HG03565 (cell line): ENCODE measurements around the gene CENPB.

Experiments used
- ATAC-seq: cut with Tn5 transposase; IDR thresholded peaks from one replicate; pipeline ENCODE4 v1.9.1; 2021; ENCODE audit warnings: mild to moderate bottlenecking, moderate library complexity; ENCODE audit not compliant: unreplicated experiment

CENPB gene

DNA sequence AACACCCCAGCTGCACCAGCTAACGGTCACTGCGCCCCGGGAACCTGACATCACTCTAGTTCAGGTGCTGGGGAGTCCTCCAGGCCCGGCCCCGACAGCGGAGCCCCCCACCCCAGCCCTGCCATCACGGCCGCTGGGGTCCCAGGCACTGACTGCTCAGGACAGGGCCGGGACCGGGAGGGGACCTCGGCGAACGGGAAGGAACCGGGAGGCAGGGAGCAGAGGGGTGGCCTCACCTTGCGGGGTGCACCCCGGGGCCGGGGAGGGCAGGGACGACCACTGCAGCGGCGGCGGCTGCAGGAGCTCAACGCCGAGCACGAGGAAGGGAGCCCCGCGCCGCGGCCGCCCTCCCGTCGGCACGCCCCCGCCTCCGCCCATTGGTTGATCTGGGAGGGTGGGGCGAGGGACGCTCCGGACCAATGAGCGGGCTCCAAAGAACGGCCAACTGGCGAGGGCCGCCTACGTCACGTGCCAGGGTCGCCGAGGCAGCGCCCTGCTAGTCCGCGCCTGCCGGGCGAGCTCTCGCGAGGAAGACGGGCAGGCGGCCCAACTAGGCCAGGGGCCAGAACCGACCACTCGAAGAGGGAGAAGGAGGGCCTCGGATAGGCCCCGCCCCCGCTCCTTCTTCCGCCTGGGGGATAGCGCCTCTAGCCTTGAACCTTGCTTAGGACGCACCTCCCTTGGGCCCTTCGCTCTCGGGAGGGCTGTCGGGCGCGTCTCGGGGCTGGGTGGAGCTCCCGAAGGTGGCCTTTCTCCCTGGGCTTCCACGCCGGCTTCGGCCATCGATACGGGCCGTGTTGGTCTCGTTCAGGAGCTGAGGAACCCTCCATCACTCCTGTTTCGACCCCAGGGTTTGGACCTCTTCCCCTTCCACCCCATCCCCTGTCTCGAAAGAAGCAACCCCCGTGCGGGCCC is 18.9 kb downstream of the CENPB start, which contains the start of gene ADISSP:
Gene ADISSP (minus strand): TSS at position 327 of the 915 bp plus-strand sequence. CDS start 7,653 bp downstream, outside the sequence.
- peak; percentile 91 for ATAC-seq

DNA sequence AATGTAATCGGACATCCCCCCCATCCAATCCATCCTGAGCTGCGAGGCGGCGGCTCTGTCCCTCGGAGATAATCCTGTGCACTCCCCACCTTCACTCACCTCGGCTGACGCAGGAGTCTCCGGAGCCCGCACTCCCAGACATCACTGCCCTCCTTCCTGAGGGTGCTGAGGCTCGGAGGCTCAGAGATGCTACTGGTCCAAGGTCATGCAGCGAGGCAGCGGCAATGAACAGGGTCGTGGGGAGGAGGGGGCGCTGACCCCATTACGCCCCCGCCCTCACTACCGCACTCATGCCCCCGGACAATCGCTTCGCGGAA is 19.5 kb downstream of the CENPB start:
- no peak for ATAC-seq

DNA sequence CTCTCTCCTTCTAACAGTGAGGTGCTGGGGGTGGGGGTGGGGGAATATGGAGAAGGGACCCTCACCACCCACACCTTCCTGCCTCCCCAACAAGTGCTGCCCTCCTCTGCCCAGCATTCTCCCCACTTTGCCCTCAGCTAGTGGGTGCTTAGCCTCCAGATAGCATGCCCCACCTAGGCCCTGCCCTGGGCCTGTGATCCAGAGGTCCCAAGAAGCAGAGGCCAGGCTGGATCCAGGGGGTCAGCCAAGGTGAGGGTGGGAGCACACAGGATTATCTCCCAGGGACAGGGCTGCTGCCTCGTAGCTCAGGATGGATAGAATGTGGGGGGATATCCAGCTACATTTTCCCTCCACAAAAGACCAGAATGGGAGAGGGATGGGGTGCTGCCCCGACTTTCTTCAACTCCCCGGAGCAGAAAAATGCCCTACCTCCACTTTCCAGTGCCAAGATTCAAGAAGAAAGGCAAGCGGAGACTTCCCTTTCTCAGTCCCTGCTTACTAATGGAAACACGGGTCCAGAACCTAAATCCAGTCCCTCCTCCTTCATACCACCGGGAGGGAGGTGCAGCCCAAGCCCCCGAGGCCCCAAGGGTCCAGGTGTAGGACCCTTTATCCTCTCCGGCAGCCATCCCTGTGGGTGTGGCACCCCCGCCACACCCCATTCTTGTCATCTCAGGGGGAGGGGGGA is 20.0 kb downstream of the CENPB start:
- no peak for ATAC-seq

DNA sequence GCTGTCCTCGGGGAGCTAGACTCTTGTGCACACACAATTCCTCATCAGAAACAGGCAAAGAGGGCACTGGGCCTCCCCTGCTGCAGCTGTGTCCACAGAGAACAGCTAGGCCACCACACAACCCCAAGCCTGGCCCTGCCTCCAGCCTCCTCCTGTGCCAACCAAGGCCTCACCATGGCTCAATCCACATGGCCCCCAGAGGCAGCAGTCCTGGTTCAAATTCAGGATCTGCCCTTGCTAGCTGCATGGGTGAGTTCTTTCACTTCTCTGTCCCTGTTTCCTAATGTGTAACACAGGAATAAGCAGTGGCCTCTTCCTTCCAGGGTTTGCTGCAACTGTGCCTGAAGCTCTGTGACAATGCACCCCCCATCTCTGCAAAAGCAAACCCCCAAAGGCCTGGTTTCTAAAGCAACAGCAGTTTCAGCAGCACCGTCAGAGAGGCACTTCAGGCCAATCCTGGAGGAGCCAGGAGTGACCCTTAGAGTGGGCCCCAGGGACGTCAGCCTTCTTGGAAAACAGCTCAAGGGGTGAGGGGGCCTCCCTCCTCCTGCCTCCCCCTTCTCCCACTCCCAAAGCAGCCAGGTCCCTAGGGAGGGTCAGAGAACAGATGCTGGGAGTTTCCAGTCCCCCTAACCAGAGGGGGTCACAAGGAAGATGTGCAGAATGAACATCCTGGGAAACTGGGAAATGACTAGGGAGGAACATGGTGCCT is 21.2 kb downstream of the CENPB start:
- ATAC-seq: no peak

GRCh38 chr20:3764659-3765058 is 21.9 kb downstream of the CENPB start:
- no peak for ATAC-seq

GRCh38 chr20:3763671-3764601 is 22.6 kb downstream of the CENPB start:
- no peak for ATAC-seq

DNA sequence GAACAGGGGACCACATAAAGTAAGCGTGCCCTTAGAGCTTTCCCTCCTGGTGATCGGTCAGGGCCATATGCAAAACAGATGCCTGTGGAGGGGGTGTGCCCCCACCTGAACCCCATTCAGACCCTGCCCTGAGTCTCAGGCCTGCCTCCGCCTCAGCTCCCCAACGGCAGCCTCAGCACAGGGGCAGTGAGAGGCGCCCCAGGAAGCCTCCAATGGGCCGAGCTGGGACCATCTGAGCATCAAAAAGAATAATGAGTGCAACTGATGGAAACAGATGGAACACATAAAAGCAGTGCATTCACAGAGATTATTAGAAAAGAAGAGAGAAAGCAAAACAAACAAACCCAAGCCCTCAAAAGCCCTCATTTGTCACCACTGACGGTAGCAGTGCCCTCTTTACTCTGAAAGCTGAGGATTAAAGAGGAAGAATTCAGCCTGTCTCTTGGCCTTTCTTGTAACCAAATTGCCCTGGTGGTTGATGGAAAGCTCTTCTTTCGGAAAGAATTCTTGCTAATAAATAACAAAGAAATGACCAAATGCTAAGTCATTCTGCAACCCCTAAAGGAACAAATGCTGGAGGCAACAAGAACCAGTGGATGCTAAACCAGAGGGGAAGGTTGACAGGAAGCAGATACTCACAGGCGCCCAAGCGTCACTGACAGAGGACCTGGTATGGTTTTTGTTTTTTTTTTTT is 25.7 kb downstream of the CENPB start:
- no peak for ATAC-seq

GRCh38 chr20:3759884-3760283 is 26.7 kb downstream of the CENPB start:
- no peak for ATAC-seq

GRCh38 chr20:3759316-3759823 is 27.2 kb downstream of the CENPB start:
- no peak for ATAC-seq

GRCh38 chr20:3758566-3758965 is 28.0 kb downstream of the CENPB start:
- no peak for ATAC-seq

- no peak for ATAC-seq
Measured at GRCh38 chr20:3757268-3757667, 29.3 kb downstream of the CENPB start.

DNA sequence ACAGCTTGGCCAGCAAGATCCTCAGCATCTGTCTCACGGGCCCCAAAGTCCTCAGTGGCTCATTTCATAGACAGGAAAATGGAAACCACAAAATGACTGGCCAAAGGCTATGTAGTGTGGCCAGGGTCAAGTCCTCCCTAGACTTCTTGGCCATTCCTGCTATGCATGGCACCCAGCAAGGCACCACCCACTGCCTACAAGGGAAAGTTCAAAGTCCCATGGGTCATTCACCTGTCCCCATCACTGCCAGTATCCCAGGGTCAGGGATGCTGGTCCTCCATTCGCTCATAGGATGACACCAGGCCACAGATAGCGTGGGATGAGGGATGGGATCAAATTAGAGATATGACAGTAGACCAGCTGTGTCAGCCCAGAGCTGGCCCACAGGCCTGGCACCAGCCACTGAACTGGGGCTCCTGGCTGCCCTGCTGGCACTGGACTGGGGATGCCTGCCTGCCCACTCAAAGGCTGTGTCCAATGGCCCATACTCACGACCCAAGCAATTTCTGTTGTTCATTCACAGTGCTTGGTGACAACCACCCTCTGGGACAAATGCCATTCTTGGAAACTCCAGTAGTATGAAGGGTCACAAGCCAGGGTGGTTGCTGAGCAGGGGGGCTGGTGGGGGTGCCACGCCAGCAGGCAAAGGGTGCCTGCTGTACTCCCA is 30.6 kb downstream of the CENPB start:
- no peak for ATAC-seq

DNA sequence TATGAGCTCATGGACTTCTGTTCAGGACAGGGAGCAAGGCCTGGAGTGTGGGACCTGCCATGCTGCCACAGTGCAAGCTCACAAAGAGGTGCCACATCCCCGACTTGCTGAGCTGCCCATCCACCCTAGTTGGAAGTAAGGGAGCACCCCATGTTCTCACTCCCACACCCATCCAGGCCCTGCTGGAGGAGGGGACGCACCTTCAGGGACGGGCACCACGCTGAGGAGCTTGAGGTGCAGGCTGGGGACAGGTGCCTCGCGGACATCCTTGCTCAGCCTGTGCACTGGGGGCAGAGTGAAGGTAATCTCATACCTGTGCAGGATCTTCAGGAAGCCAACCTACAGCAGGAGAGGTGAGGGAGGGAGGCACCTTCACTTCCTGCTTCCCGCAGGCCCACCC is 31.3 kb downstream of the CENPB start:
- no peak for ATAC-seq

GRCh38 chr20:3754276-3754630 is 32.3 kb downstream of the CENPB start:
- ATAC-seq: no peak

GRCh38 chr20:3753501-3754275 is 32.9 kb downstream of the CENPB start:
- no peak for ATAC-seq

- ATAC-seq: no peak
Measured at GRCh38 chr20:3753098-3753497, 33.4 kb downstream of the CENPB start.

DNA sequence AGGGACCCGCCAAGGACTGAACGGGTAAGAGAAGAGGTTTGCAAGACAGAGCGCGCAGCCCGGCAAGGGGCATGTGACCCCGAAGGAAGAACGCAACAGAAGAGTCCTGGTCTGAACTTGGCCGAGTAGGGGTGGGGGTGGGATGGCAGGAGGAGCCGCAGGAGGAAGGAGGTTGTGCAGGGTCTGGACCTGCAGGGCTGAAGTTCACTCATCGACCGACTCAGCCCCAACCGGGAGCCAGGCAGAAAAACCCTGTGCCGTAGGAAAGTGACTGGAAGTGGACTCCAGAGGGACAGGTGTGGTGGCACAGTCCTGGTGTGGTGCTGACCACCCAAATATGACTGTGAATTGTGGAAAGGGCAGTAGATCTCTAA is 34.2 kb downstream of the CENPB start:
- ATAC-seq: no peak

- ATAC-seq: no peak
Measured at GRCh38 chr20:3751675-3752385, 34.7 kb downstream of the CENPB start.
